Raji (cell line): Measurements from ENCODE around the gene TLE2.
A peak's percentile ranks its signal among the peaks of the same experiment; 100 is the strongest.

Source experiments
- POLR2A ChIP-seq: IDR thresholded peaks from 2 replicates; pipeline ENCODE4 v1.6.1; 2011; ENCODE audit warnings: low read depth, low read length, control low read depth; ENCODE audit not compliant: insufficient read depth

Gene TLE2

GRCh38 chr19:2970201-2970835, 58.8 kb downstream of the TLE2 start:
- TF ChIP-seq POLR2A, result no peak

- no peak for TF ChIP-seq POLR2A
These were observed 60.0 kb downstream of the TLE2 start for GRCh38 chr19:2969104-2969504.

- no peak for TF ChIP-seq POLR2A
These were observed 61.1 kb downstream of the TLE2 start for GRCh38 chr19:2967972-2968371.

- TF ChIP-seq POLR2A, result no peak
These were observed 64.2 kb downstream of the TLE2 start for GRCh38 chr19:2964874-2965273.

GRCh38 chr19:2963122-2963521, 66.0 kb downstream of the TLE2 start:
- TF ChIP-seq POLR2A, result no peak

- TF ChIP-seq POLR2A, result no peak
These were observed 66.9 kb downstream of the TLE2 start for GRCh38 chr19:2962018-2962670.

- TF ChIP-seq POLR2A, result no peak
These were observed 69.0 kb downstream of the TLE2 start for GRCh38 chr19:2960120-2960519.

GRCh38 chr19:2957160-2957559, 71.9 kb downstream of the TLE2 start:
- TF ChIP-seq POLR2A, result no peak

GRCh38 chr19:2952953-2953481, 76.1 kb downstream of the TLE2 start:
- TF ChIP-seq POLR2A, result no peak

GRCh38 chr19:2950286-2951124, 78.6 kb downstream of the TLE2 start:
- TF ChIP-seq POLR2A, result peak; percentile 93

GRCh38 chr19:2949939-2950285, 79.2 kb downstream of the TLE2 start:
- TF ChIP-seq POLR2A, result no peak
